Breast epithelium (tissue), 3 donors: ENCODE measurements around the gene JTB.
"Not testable (repeated sequence)": the region's sequence is repeated elsewhere in the genome, so short reads cannot be mapped to it uniquely, and the experiment has no call there.

ENCODE experiments used
- CTCF ChIP-seq, 3 donors: fragments of 450-650 bp; IDR thresholded peaks; one replicate each; pipeline ENCODE4 v1.5.1; 2016 to 2017; ENCODE audit warnings: antibody characterized with exemption in 3 of 3, mild to moderate bottlenecking in 3 of 3, moderate library complexity in 3 of 3
- POLR2A ChIP-seq: fragments of 450-650 bp; IDR thresholded peaks from one replicate; pipeline ENCODE4 v1.6.1; 2016; ENCODE audit warnings: antibody characterized with exemption, mild to moderate bottlenecking, moderate library complexity
- POLR2AphosphoS5 ChIP-seq, 3 donors: sonication (generic); formaldehyde crosslinking; IDR thresholded peaks; one replicate each; pipeline ENCODE4 v1.6.1; 2017; ENCODE audit warnings: antibody characterized with exemption in 3 of 3

DNA sequence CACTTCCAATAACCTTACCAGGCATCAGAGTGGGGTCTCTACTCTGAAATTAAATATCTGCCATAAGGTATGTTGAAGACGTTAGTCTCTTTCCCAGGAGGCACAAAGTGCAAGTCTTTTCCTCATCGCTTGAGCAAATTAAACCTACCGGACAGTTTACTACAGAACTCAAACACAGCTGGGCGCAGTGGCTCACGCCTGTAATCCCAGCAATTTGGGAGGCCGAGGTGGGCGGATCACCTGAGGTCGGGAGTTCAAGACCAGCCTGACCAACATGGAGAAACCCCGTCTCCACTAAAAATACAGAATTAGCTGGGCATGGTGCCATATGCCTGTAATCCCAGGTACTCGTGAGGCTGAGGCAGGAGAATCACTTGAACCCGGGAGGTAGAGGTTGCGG is 1.6 kb upstream of the JTB start:
- not testable (repeated sequence) for TF ChIP-seq CTCF (IDR thresholded peaks at IDR 0.05); POLR2A; POLR2AphosphoS5 (IDR thresholded peaks at IDR 0.05)
